GM12878 (cell line): ENCODE data around the gene CRYBG3. TPM values are rescaled to one million over a fixed set of nuclear protein-coding genes. Genes with fewer than 3 reads are reported as not detected.

Source experiments
- ATAC-seq: fragments of 200-7000 bp; cut with Tn5 transposase; 3 replicates; pipeline ENCODE4 v1.9.1; 2020; ENCODE audit warnings: mild to moderate bottlenecking, moderate library complexity
- BruUV-seq: library from RNA; stranded (reverse); fragments of 400-500 nt; replicated peaks from 2 replicates; lab custom pipeline; 2021; lab: Mats Ljungman, UMichigan
- CTCF ChIA-PET: fragments of 300-600 bp; sonication (Branson Sonifier 250); formaldehyde crosslinking; extraction: SDS; loops from one replicate; lab custom pipeline; 2021; ENCODE audit warnings: inconsistent platforms; lab: Yijun Ruan, JAX
- POLR2A ChIA-PET: fragments of 350-600 bp; formaldehyde crosslinking; extraction: SDS; loops from one replicate; lab custom pipeline; 2021; ENCODE audit warnings: inconsistent platforms; lab: Charles Lee
- RAD21 ChIA-PET: fragments of 300-600 bp; sonication (Branson Sonifier 250); formaldehyde crosslinking; loops from one replicate; lab custom pipeline; 2023; ENCODE audit warnings: antibody characterized with exemption; ENCODE audit not compliant: unreplicated experiment; lab: Charles Lee
- SMC1A ChIA-PET: fragments of 300-600 bp; sonication (Branson Sonifier 250); formaldehyde crosslinking; loops from one replicate; lab custom pipeline; 2023; ENCODE audit not compliant: unreplicated experiment, uncharacterized antibody; lab: Charles Lee
- DNase-seq: peaks from one replicate; pipeline ENCODE4 v3.0.0-alpha.2; 2011; ENCODE audit warnings: low read depth, low spot score
- FAIRE-seq: peaks from 3 replicates; lab custom pipeline; 2011; peaks lifted over from hg19 to GRCh38; lab: Jason Lieb, UNC
- H2AFZ ChIP-seq: 2 replicates; pipeline ENCODE4 v1.6.0; 2011; ENCODE audit warnings: low read depth, low read length, control low read depth; ENCODE audit not compliant: control insufficient read depth
- H3K27ac ChIP-seq: 2 replicates; pipeline ENCODE4 v1.5.1; 2011; ENCODE audit warnings: control low read depth; ENCODE audit not compliant: control insufficient read depth, insufficient read depth
- H3K27me3 ChIP-seq, 2 experiments: replicated peaks in 1 of 2; 2 replicates each; pipeline versions ENCODE4 v1.6.0 to v1.6.1; 2011; ENCODE audit warnings: low read length in 1 of 2; ENCODE audit not compliant: control insufficient read depth in 2 of 2, insufficient read depth in 2 of 2
- H3K36me3 ChIP-seq, 2 experiments: 2 replicates each; pipeline ENCODE4 v1.5.1; 2011; ENCODE audit warnings: low read length in 1 of 2; ENCODE audit not compliant: control insufficient read depth in 2 of 2, insufficient read depth in 2 of 2
- H3K4me1 ChIP-seq: 2 replicates; pipeline ENCODE4 v1.6.1; 2011; ENCODE audit warnings: mild to moderate bottlenecking, low read length, moderate library complexity, mixed read lengths; ENCODE audit not compliant: control insufficient read depth, insufficient read depth
- H3K4me2 ChIP-seq: 2 replicates; pipeline ENCODE4 v1.6.0; 2011; ENCODE audit warnings: control low read depth; ENCODE audit not compliant: control insufficient read depth, insufficient read depth
- H3K4me3 ChIP-seq: fragments of 200-600 bp; sonication (generic); 2 replicates; pipeline ENCODE4 v1.5.1; 2016
- H3K79me2 ChIP-seq: 2 replicates; pipeline ENCODE4 v1.6.0; 2011; ENCODE audit warnings: low read length; ENCODE audit not compliant: control insufficient read depth, insufficient read depth
- H3K9ac ChIP-seq: 2 replicates; pipeline ENCODE4 v1.8.0; 2011; ENCODE audit warnings: low read length, control low read depth, mixed read lengths; ENCODE audit not compliant: control insufficient read depth, insufficient read depth
- H3K9me3 ChIP-seq: replicated peaks from 3 replicates; pipeline ENCODE4 v1.5.1; 2011; ENCODE audit warnings: mild to moderate bottlenecking, low read length; ENCODE audit not compliant: control insufficient read depth, insufficient read depth
- H4K20me1 ChIP-seq: 2 replicates; pipeline ENCODE4 v1.6.0; 2011; ENCODE audit not compliant: control insufficient read depth, insufficient read depth
- ATF2 ChIP-seq: IDR thresholded peaks from 2 replicates; pipeline ENCODE4 v1.6.1; 2012; ENCODE audit warnings: low read length, inconsistent platforms
- BCL3 ChIP-seq: IDR thresholded peaks from 2 replicates; pipeline ENCODE4 v1.6.1; 2011; ENCODE audit warnings: borderline replicate concordance, low read depth, mild to moderate bottlenecking, moderate library complexity, low read length; ENCODE audit not compliant: insufficient read depth, poor library complexity, severe bottlenecking
- BMI1 ChIP-seq: fragments of 450-650 bp; IDR thresholded peaks from 2 replicates; pipeline ENCODE4 v1.6.1; 2016; ENCODE audit warnings: mild to moderate bottlenecking, moderate library complexity, borderline replicate concordance
- CTCF ChIP-seq, 3 experiments: IDR thresholded peaks in 2 of 3; conservative IDR thresholded peaks in 1 of 3; 2 replicates each; pipeline ENCODE4 v1.5.1; 2011; ENCODE audit warnings: low read depth in 3 of 3, low read length in 3 of 3, mild to moderate bottlenecking in 3 of 3, control low read depth in 2 of 3, moderate library complexity in 2 of 3, inconsistent platforms in 1 of 3, mixed read lengths in 1 of 3; ENCODE audit not compliant: control insufficient read depth in 2 of 3, insufficient read depth in 1 of 3; ENCODE audit errors: extremely low read depth in 1 of 3
- EGR1 ChIP-seq, 2 experiments: IDR thresholded peaks; 1 replicate in 1 of 2; 2 replicates in 1 of 2; pipeline ENCODE4 v1.6.1; 2011 to 2012; ENCODE audit warnings: low read depth in 2 of 2, low read length in 2 of 2, borderline replicate concordance in 1 of 2, mild to moderate bottlenecking in 1 of 2, moderate library complexity in 1 of 2
- ETV6 ChIP-seq, 2 experiments: fragments of 450-650 bp in 1 of 2; IDR thresholded peaks in 1 of 2; conservative IDR thresholded peaks in 1 of 2; 2 replicates each; pipeline ENCODE4 v1.6.1; 2014; ENCODE audit warnings: antibody characterized with exemption in 1 of 2, borderline replicate concordance in 1 of 2, low read depth in 1 of 2, mild to moderate bottlenecking in 1 of 2, moderate library complexity in 1 of 2
- FOS ChIP-seq: IDR thresholded peaks from 3 replicates; pipeline ENCODE4 v1.6.1; 2011; ENCODE audit warnings: borderline replicate concordance; ENCODE audit not compliant: insufficient read length; ENCODE audit errors: extremely low read depth
- MLLT1 ChIP-seq: fragments of 450-650 bp; IDR thresholded peaks from 2 replicates; pipeline ENCODE4 v1.6.1; 2016; ENCODE audit warnings: mild to moderate bottlenecking
- NBN ChIP-seq: fragments of 450-650 bp; IDR thresholded peaks from 2 replicates; pipeline ENCODE4 v1.6.1; 2016
- NR2C1 ChIP-seq: fragments of 450-650 bp; IDR thresholded peaks from 2 replicates; pipeline ENCODE4 v1.6.1; 2017; ENCODE audit warnings: antibody characterized with exemption, mild to moderate bottlenecking, moderate library complexity
- NR2F1 ChIP-seq: fragments of 450-650 bp; conservative IDR thresholded peaks from 2 replicates; pipeline ENCODE4 v1.6.1; 2017; ENCODE audit warnings: mild to moderate bottlenecking
- PML ChIP-seq: IDR thresholded peaks from 2 replicates; pipeline ENCODE4 v1.6.1; 2012; ENCODE audit warnings: low read length, inconsistent platforms
- ZNF384 ChIP-seq: IDR thresholded peaks from 2 replicates; pipeline ENCODE4 v1.6.1; 2012; ENCODE audit warnings: low read depth, mild to moderate bottlenecking, low read length, improper control_type of control experiment, borderline replicate concordance
- ZZZ3 ChIP-seq: IDR thresholded peaks from 2 replicates; pipeline ENCODE4 v1.6.1; 2011; ENCODE audit warnings: low read depth; ENCODE audit not compliant: control insufficient read depth, insufficient read length
- WGBS: methylation state at CpG from one replicate; pipeline ENCODE4 v1.1.6; 2016; ENCODE audit warnings: low lambda C conversion rate; ENCODE audit not compliant: insufficient replicate concordance, insufficient coverage; ENCODE audit errors: missing lambda C conversion rate; 5-methylcytosine and 5-hydroxymethylcytosine counted together
- in situ Hi-C: fragments of 300-500 bp; cut with MboI; formaldehyde crosslinking; loops from 9 replicates; pipeline ENCODE4 v1.14.3; 2018; ENCODE audit warnings: mixed read lengths
- intact Hi-C: fragments of 100-400 bp; cut with micrococcal nuclease; formaldehyde crosslinking; loops from one replicate; pipeline ENCODE4 v1.14.2; 2022; ENCODE audit not compliant: unreplicated experiment
- polyA plus RNA-seq, 11 experiments: library from polyadenylated mRNA; depleted of rRNA in 4 of 11; unstranded in 6 of 11; stranded (reverse) in 5 of 11; fragments of >200 nt; fragmentation: Nextera tagmentation in 4 of 11; fragmentation: Illumina TruSeq in 1 of 11; extraction: Ambion mirVana in 4 of 11; extraction: Trizol in 1 of 11; gene quantifications; 1 replicate in 1 of 11; 2 replicates in 10 of 11; pipeline versions ENCODE4 v1.2.1 to v1.2.3, GENCODE V29; 2011 to 2016; ENCODE audit warnings: inconsistent platforms in 2 of 11, missing spikeins in 2 of 11, low read depth in 1 of 11
- total RNA-seq, 4 experiments: library from RNA; depleted of rRNA in 3 of 4; stranded (reverse); fragments of >200 nt in 3 of 4; fragmentation: Illumina TruSeq in 1 of 4; extraction: Trizol in 1 of 4; gene quantifications; 2 replicates each; pipeline versions ENCODE4 v1.2.1 to v1.2.3, GENCODE V29; 2013 to 2021

Gene CRYBG3
- total and polyA plus RNA-seq, 10 of the 15 experiments (the other 5 are each of a cell fraction or from before 2014, with no cell fraction given), result 0.11 to 5.4 (median 1.6) TPM

GRCh38 chr3:97971679-97972567 lies 150.1 kb downstream of the CRYBG3 start, which contains the start of gene RIOX2:
RIOX2 (minus strand) TSS chr3:97972431; CDS start chr3:97967593, 4,838 bp downstream.
- Histone ChIP-seq H3K4me1 (0 out of 2 replicates have a peak, but pooled peaks cover 3% of the 10 kb centered on the region), H3K27ac (peak within 1 kb of the TSS; percentile 59), H3K4me2 (peak within 1 kb of the TSS; percentile 94), H3K36me3 (no peaks in the 10 kb centered on the region), H3K27me3 (no peaks in the 10 kb centered on the region), H3K9ac (peak within 1 kb of the TSS; percentile 86), H3K9me3 (no peaks in the 10 kb centered on the region), H4K20me1 (no peaks in the 10 kb centered on the region), H3K79me2 (peaks cover 40% of the 10 kb centered on the region), H3K4me3 (peak within 1 kb of the TSS; percentile 74), H2AFZ (peak within 1 kb of the TSS; percentile 94)
- ChIA-PET SMC1A (interaction anchor here (0.6 to 1.6 kb wide), 3 partner anchors 31 to 253 kb away, joined by 3 to 4 read pairs (median 3); no protein-coding TSS in a partner anchor), CTCF (interaction anchor here (0.7 to 1.3 kb wide), 5 partner anchors 51 to 188 kb away, joined by 3 to 4 read pairs (median 3); no protein-coding TSS in a partner anchor), POLR2A (interaction anchor here (0.8 to 1.6 kb wide), 2 partner anchors 11 to 21 kb away, joined by 3 read pairs; no protein-coding TSS in a partner anchor), RAD21 (interaction anchor here (0.9 to 1.0 kb wide), 2 partner anchors 12 to 55 kb away, joined by 3 to 4 read pairs; no protein-coding TSS in a partner anchor)
- intact Hi-C loops, result loop anchor here (5.0 kb wide), 1 partner anchor 50 kb away; no protein-coding TSS in a partner anchor
- TSS peak; percentile 71 for BruUV-seq
- FAIRE-seq, result peak; percentile 84
- peak; percentile 21 for DNase-seq
- WGBS, result under 1% methylated on average over 47 of the region's 82 CpGs
- in situ Hi-C loops, result no loop called here
- peak; percentile 94 for ATAC-seq
- TF ChIP-seq PML (peak; percentile 48; the same call in 1 of the 2 replicates), NR2F1 (peak; percentile 49; the same call in 1 of the 2 replicates), BCL3 (no peak), BMI1 (no peak), NBN (no peak), ATF2 (no peak), NR2C1 (0 out of 2 replicates have a peak, but pooled peaks have one; percentile 11), MLLT1 (no peak), ETV6 (conservative IDR thresholded peaks at IDR 0.05 in 1 of 2, IDR thresholded peaks at IDR 0.05 in 1 of 2; ENCODE audit: borderline replicate concordance in 1 of 2, low read depth in 1 of 2) (no peak), ZZZ3 (no peak), CTCF (IDR thresholded peaks at IDR 0.05 in 2 of 3, conservative IDR thresholded peaks at IDR 0.05 in 1 of 3; ENCODE audit: control insufficient read depth in 2 of 3, extremely low read depth in 1 of 3, insufficient read depth in 1 of 3, low read depth in 3 of 3, low read length in 3 of 3) (peak; percentile 7 to 22 (median 8); a peak in 2 of 6 replicates), ZNF384 (peak; percentile 68), EGR1 (IDR thresholded peaks at IDR 0.05; ENCODE audit: borderline replicate concordance in 1 of 2, low read depth in 2 of 2, low read length in 2 of 2) (peak; percentile 76 to 87; a peak in 2 of 3 replicates), FOS (no peak)
